D721Med (cell line): Measurements from ENCODE around the gene ZNF320.
"Not testable (repeated sequence)": the region's sequence is repeated elsewhere in the genome, so short reads cannot be mapped to it uniquely, and the experiment has no call there.

ENCODE experiments used
- DNase-seq: peaks from one replicate; pipeline ENCODE4 v3.0.0; 2011; ENCODE audit warnings: low spot score; ENCODE audit not compliant: insufficient read length
- FAIRE-seq: peaks from 2 replicates; lab custom pipeline; 2011; peaks lifted over from hg19 to GRCh38; lab: Jason Lieb, UNC
- CTCF ChIP-seq: IDR thresholded peaks from 2 replicates; pipeline ENCODE4 v1.5.1; 2012; ENCODE audit warnings: mild to moderate bottlenecking, control low read depth; ENCODE audit not compliant: insufficient read depth; ENCODE audit errors: missing control alignments

Gene ZNF320

GRCh38 chr19:52871466-52871865, 26.0 kb downstream of the ZNF320 start:
- TF ChIP-seq CTCF = no peak
- DNase-seq = no peak
- no peak for FAIRE-seq

- DNase-seq, FAIRE-seq: not testable (repeated sequence)
Observed at GRCh38 chr19:52868031-52868430, 29.4 kb downstream of the ZNF320 start.

GRCh38 chr19:52857378-52858191, 39.9 kb downstream of the ZNF320 start, which contains the start of gene ZNF468:
ZNF468 (minus strand) TSS chr19:52857619; CDS start chr19:52854272, 3,347 bp downstream.
- DNase-seq = peak; percentile 35
- FAIRE-seq = not testable (repeated sequence)

- not testable (repeated sequence) for DNase-seq, FAIRE-seq
Observed at GRCh38 chr19:52856540-52857377, 40.7 kb downstream of the ZNF320 start.
